Fibroblast of villous mesenchyme (primary cell): Measurements from ENCODE around the gene TMEM259. TPM values are rescaled to one million over a fixed set of nuclear protein-coding genes. Genes with fewer than 3 reads are reported as not detected.

Experiments
- DNase-seq: peaks from one replicate; pipeline ENCODE4 v3.0.0-alpha.2; 2010; ENCODE audit warnings: low read depth
- H3K4me3 ChIP-seq: 2 replicates; pipeline ENCODE4 v1.5.1; 2011; ENCODE audit warnings: low read depth, mild to moderate bottlenecking, low read length
- total RNA-seq: library from RNA; depleted of rRNA; stranded (reverse); fragments of >200 nt; gene quantifications from 2 replicates; pipeline ENCODE4 v1.2.3, GENCODE V29; 2012
- TF ChIP-seq, protein P1 (sequence below): IDR thresholded peaks from 2 replicates; pipeline ENCODE4 v1.5.1; 2012; ENCODE audit warnings: low read depth, mild to moderate bottlenecking, low read length; ENCODE audit not compliant: insufficient read depth

Gene TMEM259
- total RNA-seq, 1 donor: 84.6 TPM

DNA sequence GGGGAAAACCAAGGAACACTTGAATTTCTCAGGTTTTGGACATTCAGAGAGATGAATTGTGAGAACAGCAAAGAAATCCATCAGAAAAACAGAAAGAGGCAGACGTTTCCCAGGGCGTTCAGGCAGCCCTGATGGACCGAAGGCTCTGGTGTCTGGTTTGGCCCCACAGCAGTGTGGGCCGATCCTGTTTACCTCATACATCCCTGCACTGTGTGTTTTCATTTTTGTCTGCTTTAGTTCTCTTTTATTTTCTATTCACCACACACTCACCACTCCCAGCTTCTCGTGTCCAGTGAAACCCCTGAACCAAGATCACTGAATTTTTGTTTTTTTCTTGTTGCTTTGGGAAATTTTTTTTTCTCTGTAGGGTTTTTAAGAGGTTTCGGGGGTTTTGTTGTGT, 48.6 kb downstream of the TMEM259 start:
- no peak overlapping the region for H3K4me3 ChIP-seq
- TF ChIP-seq, protein P1, sequence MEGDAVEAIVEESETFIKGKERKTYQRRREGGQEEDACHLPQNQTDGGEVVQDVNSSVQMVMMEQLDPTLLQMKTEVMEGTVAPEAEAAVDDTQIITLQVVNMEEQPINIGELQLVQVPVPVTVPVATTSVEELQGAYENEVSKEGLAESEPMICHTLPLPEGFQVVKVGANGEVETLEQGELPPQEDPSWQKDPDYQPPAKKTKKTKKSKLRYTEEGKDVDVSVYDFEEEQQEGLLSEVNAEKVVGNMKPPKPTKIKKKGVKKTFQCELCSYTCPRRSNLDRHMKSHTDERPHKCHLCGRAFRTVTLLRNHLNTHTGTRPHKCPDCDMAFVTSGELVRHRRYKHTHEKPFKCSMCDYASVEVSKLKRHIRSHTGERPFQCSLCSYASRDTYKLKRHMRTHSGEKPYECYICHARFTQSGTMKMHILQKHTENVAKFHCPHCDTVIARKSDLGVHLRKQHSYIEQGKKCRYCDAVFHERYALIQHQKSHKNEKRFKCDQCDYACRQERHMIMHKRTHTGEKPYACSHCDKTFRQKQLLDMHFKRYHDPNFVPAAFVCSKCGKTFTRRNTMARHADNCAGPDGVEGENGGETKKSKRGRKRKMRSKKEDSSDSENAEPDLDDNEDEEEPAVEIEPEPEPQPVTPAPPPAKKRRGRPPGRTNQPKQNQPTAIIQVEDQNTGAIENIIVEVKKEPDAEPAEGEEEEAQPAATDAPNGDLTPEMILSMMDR: no peak
- no peak for DNase-seq

DNA sequence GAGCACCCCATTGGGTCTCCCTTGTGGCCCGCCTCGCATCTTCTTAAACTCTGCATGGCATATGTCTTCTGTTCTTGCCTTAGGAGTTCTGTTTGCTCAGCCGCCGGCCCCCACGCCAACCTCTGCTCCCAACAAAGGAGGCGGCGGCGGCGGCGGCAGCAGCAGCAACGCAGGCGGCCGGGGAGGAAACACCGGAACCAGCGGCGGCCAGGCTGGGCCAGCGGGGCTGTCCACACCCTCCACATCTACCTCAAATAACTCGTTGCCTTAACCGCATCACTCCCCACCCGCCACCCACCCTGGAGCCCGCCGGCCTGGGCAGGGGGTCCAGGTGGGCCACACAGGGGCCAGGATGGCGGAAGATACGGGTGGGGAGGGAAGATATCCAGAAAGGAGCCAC, 49.1 kb downstream of the TMEM259 start:
- no peak for DNase-seq
- no peak overlapping the region for H3K4me3 ChIP-seq
- TF ChIP-seq, protein P1: no peak

DNA sequence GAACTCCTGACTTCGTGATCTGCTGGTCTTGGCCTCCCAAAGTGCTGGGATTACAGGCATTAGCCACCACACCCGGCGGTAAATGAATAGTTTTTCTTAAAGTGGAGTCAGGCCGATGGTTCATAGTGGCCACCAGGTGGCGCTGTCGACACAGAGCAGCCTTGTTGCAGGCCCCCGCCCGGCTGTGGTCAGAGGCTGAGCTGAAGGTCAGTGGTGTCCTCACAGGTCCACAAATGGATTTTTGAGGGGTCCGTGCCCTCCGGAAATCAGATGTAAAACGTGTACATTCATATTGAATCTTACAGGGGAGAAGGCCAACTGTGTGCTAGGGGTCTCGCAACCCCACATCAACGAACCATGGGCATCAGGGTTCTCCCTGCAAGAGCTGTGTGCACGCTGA, 50.2 kb downstream of the TMEM259 start:
- no peak overlapping the region for H3K4me3 ChIP-seq
- DNase-seq: peak; percentile 28
- TF ChIP-seq, protein P1: peak; percentile 69

DNA sequence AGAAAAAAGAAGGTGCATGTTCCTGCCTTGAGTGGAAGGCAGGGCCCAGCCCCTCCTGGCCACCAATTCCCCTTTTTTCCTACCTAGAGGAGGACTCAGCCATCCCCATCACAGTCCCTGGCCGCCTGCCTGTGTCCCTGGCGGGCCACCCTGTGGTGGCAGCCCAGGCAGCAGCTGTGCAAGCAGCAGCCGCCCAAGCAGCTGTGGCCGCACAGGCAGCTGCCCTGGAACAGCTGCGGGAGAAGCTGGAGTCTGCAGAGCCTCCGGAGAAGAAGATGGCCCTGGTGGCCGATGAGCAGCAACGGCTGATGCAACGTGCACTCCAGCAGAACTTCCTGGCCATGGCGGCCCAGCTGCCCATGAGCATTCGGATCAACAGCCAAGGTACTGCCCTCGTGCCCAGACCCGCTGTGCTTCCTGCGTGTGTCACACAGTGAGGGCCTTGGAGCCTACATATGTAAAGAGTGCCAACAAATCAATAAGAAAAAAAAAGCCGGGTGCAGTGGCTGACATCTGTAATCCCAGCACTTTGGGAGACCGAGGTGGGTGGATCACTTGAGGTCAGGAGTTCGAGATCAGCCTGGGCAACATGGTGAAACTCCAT, 54.3 kb downstream of the TMEM259 start:
- no peak overlapping the region for H3K4me3 ChIP-seq
- no peak for DNase-seq
- TF ChIP-seq, protein P1: no peak

DNA sequence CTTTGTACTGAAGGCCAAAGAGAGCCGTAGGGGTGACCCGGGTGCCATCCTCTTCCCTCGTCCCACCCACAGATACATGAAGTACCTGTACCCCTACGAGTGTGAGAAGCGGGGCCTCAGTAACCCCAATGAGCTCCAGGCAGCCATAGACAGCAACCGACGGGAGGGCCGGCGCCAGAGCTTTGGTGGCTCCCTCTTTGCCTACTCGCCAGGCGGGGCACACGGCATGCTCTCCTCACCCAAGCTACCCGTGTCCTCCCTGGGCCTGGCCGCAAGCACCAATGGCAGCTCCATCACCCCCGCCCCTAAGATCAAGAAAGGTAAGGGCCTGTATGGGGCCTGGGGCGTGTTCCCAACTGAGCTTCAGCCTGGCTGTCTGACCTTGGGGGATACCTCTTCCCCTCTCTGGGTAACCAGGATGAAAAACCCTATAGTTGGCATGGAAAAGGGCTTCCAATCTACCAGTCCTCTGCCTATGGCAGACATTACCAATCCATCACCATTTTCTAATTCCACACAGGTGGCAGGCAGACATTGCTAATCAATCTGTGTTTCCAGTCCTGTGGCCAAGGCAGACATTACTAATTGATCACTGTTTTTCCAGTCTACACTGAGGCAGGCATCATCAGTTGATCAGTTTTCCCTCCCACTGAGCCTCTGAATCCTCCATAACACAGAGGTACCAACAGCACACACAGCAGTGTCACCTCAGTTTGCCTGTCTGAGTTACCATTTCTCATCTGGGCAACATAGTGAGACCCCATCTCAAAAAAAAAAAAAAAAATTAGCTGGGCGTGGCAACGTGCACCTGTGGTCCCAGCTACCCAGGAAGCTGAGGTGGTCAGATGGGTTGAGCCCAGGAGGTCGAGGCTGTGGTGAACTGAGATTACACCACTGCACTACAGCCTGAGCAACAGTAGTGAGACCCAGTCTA, 55.9 kb downstream of the TMEM259 start:
- TF ChIP-seq, protein P1: no peak
- DNase-seq: no peak
- no peak overlapping the region for H3K4me3 ChIP-seq

DNA sequence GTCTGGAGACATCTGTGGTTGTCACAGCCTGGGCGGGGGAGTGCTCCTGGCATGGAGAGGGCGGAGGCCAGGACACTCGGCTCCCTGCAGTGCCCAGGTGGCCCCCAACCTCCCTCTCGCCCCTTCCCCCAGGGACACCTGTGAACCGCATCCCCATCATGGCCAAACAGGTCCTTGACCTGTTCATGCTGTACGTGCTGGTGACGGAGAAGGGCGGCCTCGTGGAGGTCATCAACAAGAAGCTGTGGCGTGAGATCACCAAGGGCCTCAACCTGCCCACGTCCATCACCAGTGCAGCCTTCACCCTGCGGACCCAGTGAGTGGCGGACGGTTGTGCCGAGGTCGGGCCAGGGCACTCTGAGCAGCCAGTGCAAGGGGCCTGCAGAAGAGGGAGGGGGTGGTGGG, 56.8 kb downstream of the TMEM259 start:
- TF ChIP-seq, protein P1: no peak
- H3K4me3 ChIP-seq: no peak overlapping the region
- DNase-seq: no peak
